ENCODE results near the gene PLD3.
"Not testable (repeated sequence)": the region's sequence is repeated elsewhere in the genome, so short reads cannot be mapped to it uniquely, and the experiment has no call there.

The PLD3 gene

DNA sequence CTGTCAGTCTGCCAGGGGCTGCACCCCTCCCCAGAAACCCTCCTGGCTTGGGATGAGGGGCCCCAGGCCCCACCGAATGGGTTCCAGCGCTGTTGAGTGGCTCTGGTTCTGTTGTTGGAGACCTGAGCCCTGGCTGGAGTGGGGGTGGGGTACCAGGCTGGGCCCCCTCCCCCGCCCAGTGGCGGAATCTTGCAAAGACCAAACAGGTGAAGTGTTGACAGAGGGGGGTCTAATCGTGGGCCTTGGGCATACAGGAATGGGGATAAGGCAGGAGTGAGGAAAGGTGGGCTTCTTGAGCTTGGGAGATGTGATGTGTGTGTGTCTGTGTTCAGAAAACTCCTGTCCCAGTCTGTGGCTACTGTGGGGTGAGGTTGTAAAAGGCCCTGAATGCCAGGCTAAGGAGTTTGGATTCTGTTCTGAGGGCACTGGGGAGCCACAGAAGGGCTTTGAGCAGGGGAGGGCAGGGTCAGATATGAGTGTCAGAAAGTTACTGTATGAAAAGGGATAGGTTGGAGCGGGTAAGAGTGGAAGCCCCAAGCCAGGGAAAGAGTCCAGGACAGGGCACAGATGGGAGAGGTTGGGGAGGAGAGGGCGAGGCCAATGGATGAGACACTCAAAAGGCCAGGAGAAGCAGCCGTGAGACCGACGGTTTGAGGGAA lies 41.7 kb downstream of the PLD3 start, which contains the start of gene HIPK4:
HIPK4 (minus strand) TSS at position 98 of the 659 bp plus-strand sequence. CDS start 279 bp downstream, outside the sequence.
- no peak for FAIRE-seq

DNA sequence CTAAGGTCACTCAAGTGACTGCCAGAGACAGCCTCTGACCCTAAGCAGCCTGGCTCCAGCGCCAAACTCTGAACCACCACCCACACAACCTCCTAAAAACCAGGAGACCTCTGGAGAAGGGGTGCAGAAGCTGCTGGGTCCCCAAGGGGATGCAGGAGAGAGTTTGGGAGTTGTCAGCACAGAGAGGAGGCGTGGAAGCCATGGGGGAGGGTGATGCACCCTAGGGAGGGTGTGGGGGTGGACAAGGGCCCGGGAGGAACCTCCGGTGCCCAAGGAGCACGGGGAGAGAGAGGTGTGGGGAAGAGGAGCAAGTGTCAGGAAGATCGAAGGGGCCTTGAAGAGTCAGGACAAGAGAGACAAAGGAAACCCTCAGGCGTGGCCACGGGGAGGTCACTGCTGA lies 43.6 kb downstream of the PLD3 start:
- FAIRE-seq, result no peak

DNA sequence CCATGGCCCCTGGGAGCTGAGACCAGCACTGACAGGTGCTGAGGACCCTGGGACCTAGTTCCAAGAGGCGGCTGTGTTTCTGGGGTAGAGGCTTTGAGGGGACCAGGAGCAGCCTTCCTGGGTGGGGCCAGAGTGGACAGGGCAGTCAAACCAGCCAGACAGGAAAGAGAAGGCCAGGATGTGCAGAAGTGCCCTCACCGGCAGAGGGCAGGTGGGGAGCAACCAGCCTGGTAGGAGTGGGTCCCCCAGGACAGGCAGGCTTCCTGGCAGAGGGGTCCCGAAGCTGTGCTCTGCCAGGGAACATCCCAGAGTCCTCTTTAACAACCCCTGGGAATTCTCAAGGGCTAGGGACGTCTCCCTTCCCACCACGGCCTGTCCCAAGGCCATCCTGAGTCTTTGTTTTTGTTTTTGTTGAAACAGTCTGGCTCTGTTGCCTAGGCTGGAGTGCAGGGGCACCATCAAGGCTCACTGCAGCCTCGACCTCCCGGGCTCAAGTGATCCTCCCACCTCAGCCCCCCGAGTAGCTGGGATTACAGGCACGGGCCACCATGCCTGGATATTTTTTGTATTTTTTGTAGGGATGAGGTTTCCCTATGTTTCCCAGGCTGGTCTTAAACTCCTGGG lies 44.5 kb downstream of the PLD3 start:
- FAIRE-seq, result no peak

DNA sequence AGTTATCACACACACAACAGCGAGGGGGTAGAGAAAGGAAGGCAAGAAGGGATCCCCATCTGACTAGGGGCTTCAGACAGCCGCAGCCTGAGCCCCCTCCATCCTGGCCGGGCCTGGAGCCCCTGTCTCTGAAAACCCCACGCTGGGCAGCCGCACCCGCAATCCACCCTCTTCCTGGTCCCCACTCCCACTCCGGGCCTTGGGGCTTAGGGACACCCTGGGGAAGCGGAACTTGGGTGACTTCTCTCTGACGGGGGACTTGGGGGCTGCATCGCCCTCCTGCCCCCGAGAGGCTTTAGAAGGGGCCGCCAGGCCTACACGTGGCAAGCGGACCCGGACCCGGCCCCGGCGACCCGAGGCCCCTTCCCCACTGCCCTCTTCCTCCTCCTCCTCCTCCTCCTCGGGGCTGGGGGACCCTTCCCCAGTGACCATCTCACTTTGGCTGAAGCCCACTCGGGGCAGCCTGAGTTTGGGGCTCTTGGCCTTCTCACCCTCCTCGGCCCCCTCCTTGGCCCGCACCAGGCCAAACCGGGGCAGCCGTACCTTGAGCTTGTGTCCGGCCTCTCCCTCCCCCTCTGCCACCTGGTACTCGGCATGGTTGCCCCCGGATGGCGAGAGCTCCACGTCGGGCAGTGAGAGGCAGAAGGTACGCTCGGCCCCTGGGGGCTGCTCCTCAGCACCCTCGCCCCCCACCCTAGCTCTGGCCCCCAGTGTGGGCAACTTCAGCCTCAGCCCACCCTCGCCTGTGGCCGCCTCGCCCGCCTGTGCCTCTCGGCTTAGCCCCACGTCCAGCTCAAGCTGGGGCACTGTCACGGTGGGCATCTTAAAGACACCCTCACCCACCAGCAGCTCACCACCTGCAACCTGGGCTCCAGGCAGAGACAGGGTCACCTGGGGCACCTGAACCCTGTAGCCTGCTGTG lies 45.7 kb downstream of the PLD3 start:
- FAIRE-seq, result no peak

DNA sequence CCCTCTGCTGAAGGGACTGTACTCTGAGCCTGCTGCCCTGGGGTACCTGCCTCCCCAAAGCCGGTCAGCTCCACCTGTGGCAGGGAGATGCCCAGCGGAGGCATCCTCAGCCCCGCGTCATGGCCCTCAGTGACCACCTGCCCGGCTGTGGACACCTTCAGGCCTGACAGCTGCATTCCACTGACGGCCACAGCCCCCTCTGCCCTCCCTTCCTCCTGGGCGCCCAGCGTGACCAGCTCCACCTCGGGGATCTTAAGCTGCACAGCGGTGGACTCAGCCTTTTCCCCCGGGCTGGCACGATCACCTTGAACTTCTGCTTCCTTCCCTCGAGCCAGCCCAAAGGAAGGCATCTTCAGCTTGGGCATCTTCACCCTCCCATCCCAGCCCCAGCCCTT lies 46.3 kb downstream of the PLD3 start:
- FAIRE-seq, result no peak

DNA sequence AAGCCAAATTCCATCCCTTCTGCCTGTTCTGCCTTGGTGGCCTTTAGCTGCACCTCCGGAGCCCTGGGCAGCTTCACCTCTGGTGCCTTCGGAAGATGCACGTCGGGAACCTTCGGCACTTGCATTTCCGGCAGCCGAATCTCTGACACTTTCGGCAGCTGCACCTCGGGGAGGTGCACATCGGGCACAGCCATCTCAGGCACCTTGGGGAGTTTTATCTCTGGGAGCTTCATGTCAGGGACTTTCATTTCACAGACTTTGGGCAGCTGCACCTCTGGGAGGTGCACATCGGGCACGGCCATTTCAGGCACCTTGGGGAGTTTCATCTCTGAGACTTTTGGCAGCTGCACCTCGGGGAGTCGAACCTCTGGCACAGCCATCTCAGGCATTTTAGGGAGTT lies 47.5 kb downstream of the PLD3 start:
- no peak for FAIRE-seq

DNA sequence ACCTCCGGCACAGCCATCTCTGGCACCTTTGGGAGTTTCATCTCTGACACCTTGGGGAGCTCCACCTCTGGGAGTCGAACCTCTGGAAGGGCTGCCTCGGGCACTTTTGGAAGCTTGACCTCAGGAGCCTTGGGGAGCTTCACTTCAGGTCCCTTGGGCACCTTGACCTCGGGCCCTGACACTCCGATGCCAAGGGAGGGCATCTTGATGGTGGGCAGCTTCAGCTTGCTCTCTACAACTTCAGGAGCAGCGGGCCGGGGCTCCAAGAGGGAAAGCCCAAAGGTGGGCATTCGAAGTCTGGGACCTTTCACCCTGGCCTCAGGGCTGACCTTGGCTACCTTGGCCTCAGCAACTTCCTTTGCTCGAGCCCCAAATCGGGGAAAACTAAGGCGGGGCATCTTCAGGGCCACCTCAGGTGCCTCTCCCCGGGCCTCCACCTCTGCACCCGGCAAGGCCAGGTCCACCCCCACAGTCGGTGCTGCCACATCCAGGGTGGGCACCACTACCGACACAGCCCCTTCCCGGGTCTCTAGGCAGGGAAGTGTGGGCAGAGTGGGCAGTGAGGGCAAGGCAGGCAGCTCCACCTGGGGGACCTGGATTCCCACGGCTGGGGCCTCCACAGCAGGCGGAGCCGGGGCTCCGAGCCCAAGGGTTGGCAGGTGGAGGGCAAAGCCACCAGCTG lies 48.5 kb downstream of the PLD3 start:
- FAIRE-seq, result no peak

DNA sequence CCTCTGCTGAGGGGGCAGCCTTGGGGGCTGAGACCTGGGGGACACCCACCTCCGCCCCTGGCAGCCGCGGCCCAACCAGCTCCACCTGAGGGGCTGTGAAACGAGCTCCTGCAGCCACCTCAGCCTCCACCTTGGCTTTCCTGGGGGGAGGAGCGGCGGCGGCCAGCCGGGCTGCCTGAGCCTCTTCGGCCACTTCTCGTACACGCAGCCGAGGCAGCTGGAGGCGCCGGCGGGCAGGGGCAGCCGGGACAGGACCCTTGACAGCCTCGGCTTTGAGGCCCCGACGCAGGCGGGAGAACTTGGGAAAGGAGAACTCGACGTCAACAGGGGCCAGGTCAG lies 49.0 kb downstream of the PLD3 start:
- FAIRE-seq, result no peak

DNA sequence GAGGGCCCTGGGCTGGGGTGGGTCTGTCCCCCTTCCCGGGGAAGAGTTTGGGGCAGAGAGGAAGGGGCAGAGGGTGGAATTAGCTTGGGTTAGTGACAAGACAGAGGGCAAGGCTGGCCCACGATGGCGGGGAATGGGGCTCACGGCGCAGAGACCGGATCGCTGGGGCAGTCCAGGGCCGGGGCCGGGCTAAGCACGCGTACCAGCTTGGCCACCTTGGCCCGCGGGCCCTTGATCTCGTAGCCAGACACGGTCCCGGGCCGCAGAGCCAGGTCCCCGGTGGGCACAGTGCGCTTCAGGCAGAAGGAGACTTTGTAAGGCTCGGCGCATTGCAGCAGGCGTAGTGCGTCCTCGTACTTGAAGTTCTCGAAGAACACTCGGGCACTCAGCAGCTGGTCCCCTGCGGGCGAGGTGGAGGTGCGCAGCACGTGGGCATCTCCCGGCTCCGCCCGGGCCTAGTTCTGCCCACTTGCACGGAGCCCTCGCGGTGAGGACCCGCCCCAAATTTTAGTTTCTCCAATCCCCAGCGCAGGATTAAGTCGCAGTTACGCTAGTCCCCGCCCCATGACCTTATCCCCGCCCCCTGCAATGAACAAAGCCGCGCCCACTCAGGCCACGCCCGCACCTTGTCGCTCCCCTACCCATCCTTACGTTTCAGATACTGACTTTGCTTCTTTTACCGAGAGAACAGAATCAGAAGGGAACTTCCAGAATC lies 50.1 kb downstream of the PLD3 start:
- no peak for FAIRE-seq

DNA sequence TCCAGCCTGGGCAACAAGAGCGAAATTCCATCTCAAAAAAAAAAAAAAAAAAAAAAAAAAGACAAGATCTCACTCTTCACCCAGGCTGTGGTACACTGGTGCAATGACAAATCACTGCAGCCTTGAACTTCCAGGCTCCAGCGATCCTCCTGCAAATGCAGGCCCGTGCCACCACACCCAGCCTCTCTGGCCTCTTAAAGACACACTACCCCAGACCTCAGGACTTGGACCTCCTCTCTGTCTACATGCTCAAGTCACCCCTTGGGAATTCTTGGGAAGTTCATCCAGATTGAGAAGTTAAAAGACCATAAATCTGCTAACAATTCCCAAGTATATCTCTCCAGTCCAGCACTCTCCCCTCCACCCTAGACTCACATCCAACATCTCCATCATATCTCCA lies 52.1 kb downstream of the PLD3 start:
- no peak for FAIRE-seq

DNA sequence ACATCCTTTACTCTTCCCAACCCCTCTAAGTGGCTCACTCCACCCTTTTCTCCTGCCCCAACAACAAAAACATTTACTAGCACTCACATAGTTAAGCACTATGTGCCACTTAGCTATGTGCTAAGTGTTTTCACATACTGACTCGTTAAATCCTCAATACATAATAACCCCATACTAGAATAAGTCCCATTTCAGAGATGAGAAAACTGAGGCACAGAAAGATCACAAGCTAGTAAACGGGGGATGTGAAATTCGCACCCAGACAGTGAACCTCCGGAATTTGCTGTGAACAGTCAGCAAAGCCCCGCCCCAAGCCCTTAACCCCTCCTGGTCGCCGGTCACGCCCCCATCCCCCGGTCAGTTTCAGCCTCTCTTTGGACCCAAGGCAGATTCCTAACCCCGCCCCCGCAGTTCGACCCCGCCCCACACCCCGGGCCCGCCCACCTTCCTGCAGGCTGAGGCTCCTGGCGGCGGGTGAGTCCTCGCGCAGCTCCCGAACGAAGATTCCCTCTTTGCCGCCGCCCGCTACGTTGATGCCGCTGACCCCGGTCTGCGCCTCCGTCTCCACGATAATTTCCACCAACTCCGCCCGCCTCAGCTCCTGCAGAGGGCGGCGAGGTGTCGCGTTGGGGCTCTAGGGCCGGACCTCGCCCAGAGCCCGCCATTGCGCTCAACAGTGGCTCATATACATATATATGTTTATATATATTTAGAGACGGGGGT lies 54.9 kb downstream of the PLD3 start:
- FAIRE-seq, result no peak

DNA sequence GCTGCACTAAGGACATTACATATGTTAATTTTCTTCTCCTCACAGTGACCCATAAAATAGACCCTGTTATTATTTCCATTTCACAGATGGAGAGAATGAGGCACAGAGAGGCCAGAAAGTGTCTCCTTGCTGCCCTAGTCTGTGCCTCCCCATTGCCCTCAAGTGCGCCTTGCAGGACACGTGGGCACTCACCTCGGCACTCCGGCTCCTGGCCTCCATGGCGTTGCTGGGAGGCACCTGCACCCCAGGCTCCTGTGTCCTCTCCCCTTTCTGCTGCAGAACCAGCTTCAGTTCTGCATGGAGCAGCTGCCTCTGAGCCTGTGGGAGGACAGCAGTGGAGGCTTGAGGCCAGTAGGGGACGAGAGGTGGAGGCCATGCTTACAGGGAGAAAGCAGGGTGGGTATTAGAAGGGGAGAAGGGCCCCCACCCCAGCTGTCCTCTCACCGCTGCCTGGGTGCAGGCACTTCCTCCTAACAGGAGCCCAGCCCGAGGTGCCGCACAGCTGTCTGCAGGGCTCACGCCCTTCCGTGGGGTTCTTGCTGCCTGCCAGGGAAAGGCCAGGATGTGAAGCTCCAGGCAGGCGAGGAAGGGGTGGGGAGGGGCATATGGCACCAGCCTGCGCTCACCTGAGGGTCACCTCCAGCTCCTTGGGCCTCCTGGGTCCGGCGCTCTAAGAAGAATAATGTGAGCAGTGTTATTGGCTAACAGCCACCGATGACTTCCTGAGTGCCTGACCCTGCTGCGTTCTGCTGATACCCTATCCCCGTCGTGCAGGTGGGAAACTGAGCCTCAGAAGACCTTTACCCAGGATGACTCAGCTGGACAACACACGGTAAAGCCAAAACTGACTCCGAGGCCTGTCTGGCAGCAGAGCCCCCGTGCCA lies 59.5 kb downstream of the PLD3 start:
- no peak for FAIRE-seq

DNA sequence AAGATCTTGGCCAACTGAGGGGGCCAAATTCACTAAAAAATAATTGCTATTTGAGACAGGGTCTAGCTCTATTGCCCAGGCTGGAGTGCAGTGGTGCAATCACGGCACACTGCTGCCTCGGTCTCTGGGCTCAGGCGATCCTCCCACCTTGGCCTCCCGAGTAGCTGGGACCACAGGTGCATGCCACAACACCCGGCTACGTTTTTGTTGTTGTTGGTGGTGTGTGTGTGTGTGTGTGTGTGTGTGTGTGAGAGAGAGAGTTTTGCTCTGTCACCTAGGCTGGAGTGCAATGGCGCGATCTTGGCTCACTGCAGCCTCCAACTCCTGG lies 60.1 kb downstream of the PLD3 start:
- FAIRE-seq, result not testable (repeated sequence)

DNA sequence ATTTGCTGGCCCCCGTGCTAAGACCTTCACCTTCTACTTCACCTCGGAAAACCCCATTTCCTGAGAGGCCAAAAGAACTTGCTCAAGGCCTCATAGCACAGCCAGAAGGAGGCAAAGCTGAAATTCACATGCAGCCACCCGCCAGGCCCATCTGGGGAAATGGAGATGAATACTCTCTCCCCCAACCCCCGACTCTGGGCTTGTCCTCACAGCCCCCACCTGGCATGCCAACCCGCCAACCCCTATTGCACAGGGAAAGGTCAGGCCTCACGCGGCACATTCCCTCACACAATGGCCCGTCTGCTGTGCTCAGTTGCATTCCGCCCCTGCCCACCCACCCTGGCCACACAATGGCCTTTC lies 61.5 kb downstream of the PLD3 start:
- FAIRE-seq, result no peak

DNA sequence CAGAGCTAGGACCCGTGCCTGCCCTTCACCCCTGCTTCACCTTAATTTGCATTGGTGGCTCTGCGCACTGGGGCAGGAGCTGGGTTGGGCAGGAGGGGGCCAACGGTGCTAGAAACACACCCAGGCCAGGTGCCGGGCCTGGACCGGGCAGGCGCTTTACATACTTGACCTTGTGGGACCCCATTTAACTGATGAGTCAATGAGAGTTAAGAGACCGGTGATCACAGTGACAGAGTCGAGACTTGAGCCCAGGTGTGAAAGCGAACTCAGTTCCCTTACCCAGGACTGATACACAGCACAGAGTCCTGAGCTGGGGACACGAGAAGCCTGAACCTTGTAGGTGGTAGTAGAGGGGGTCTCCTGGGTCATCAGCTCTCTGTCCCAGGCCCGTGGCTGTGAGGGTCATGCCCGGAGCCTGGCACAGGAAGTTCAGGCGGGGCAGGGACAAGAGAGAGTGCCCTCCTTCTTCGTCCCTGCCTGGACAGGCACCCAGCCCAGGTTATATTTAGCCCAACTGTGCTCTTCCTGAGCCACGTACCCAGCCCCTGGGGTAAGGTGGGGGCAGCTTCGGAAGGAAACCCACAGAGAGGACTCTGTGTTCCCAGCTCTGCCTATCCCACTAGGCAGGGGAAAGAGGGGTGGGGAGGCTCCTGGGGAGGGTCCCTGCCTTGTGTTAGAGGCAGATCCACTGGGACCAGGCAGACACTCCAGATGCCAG lies 62.8 kb downstream of the PLD3 start:
- no peak for FAIRE-seq

DNA sequence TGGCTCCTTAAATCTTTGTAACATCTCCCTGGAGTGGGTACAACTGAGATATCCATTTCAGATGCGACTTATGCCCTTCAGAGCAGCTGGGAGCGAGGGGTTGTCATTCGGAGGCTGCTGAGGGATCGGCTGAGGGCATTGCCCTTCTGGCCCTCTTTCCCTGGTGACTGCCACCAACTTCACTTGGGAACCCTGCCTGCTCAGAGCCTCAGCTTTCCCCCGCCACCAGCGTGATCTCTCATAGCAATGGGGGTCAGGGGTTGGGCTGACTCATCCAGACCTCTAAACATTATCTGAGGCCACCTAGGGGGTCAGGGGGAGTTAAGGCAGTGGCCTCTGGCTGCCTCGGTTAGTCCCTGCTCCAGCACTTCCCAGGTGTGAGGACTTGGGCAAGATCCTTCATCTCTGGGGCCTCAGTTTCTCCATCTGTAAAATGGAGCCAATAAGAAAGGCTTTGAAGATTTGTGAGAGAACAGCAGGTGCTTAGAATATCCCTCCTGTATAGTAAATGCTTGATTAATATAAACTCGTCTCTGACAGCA lies 63.5 kb downstream of the PLD3 start:
- FAIRE-seq, result no peak

DNA sequence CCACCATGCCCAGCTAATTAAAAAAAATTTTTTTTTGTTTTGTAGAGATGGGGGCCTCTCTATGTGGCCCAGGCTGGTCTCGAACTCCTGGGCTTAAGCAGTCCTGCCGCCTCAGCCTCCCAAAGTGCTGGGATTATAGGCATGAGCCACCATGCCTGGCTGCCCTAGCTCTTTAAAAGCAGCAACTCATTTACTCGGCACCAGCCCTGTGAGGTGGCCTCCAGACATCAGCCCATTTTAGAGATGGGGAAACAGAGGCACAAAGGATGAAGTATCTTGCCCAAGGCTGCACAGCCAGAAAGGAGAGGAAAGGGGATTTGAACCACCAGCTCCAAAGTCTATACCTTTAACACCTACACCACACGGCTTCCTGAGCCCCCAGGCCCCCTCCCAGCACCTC lies 64.4 kb downstream of the PLD3 start:
- FAIRE-seq, result no peak

DNA sequence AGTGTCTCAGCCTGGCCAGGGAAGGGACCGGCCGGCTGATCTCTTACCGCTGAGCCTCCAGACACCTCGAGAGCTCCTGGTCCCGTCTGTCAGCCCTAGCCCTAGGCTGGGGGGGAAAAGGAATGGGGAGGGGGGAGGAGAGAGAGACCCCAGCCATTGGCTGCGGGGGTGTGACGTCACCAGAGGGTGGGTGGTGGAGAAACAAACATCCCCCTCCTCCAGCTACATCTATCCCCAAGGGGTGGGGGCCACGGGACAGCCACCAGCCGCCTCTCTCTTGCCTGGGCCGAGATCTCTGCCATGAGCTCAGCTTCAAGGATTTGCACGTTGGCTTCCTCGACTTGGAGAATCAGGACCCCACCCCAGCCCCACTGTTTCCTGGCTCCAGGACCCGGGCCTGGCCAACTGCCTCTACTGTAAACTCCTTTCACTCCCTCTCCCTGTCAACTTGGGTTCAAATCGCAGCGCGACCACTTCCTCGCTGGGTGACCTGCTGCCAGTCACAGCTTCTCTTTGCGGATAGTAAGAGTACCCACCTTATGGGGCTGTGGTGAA lies 64.9 kb downstream of the PLD3 start, which contains the start of gene PRX:
PRX (minus strand) TSS at position 88 of the 555 bp plus-strand sequence. CDS start 5,446 bp downstream, outside the sequence.
- no peak for FAIRE-seq
